Measurements from ENCODE around the gene IQCF6. TPM values are rescaled to one million over a fixed set of nuclear protein-coding genes. Genes with fewer than 3 reads are reported as not detected.

Gene IQCF6
- total and polyA plus RNA-seq, 12 donors, result not detected

DNA sequence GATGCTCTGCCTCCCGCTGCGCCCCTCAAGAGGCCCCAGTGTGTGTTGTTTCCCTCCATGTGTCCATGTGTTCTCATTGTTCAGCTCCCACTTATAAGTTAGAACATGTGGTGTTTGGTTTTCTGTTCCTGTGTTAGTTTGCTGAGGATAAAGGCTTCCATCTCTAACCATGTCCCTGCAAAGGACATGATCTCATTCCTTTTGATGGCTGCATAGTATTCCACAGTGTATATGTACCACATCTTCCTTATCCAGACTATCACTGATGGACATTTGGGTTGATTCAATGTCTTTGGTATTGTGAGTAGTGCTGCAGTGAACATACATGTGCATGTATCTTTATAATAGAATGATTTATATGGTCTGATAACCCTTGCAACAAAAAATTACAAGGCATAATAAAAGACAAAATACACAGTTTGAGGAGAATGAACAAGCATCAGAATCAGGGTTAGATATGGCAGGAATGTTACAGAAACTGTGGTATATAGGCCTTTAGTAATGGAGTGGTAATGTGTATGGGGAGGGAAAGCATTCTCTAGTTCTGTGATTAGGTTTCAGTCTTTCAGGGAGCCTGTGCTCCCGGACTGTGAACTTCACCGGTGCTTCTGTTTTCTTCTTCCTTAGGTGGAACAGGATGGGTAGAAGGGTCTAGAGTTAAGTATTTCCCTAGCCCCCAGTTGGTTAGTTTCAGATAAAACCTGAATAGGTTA lies 45.0 kb downstream of the IQCF6 start:
- intact Hi-C loops (cut with DNase I), result no loop called here
- Histone ChIP-seq H3K4me3 (no peak overlapping the region), H3K27me3 (peaks cover 28% of the 10 kb centered on the region), H3K27ac (no peak overlapping the region), H3K4me1 (replicated peaks in 1 of 2) (no peaks in the 10 kb centered on the region), H3K36me3 (replicated peaks in 1 of 2) (no peaks in the 10 kb centered on the region), H3K9me3 (replicated peaks in 1 of 3) (no peaks in the 10 kb centered on the region)
- WGBS, 4 donors, result 77 to 88% (median 84%) methylated on average over 4 of the region's 4 CpGs
- no peak for DNase-seq
- TF ChIP-seq CTCF (IDR thresholded peaks at IDR 0.05) (no peak), POLR2A (IDR thresholded peaks at IDR 0.05) (no peak)

DNA sequence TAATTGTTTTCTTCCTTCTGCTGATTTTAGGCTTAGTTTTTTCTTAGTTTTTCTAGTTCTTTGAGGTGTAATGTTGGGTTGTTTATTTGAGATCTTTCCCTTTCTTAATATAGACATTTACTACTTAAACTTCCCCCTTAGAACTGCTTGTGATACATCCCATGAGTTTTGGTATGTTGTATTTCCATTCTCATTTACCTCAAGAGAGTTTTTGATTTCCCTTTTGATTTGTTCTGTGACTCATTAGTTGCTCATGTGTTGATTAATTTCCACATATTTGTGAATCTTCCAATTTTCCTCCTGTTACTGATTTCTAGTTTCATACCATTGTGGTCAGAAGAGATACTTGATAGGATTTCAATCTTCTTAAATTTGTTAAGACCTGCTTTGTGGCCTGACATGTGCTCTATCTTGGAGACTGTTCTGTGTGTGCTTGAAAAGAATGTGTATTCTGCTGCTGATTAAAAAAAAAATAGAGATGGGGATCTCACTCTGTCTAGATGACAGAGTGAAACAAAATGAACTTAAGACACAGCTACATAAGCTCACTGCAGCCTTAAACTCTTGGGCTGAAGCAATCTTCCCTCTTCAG lies 49.9 kb downstream of the IQCF6 start:
- DNase-seq, result no peak
- H3K27ac ChIP-seq, result no peak overlapping the region
- no peaks in the 10 kb centered on the region for H3K4me1 ChIP-seq (replicated peaks in 1 of 2)
- no peak overlapping the region for H3K4me3 ChIP-seq
- H3K36me3 ChIP-seq (replicated peaks in 1 of 2), result no peaks in the 10 kb centered on the region
- intact Hi-C loops (cut with DNase I), result no loop called here
- peaks cover 8% of the 10 kb centered on the region for H3K27me3 ChIP-seq
- TF ChIP-seq CTCF (IDR thresholded peaks at IDR 0.05) (no peak), POLR2A (IDR thresholded peaks at IDR 0.05) (no peak)
- no peaks in the 10 kb centered on the region for H3K9me3 ChIP-seq (replicated peaks in 1 of 3)

Other genes starting within 250 kb of the IQCF6 start
- gene RAD54L2, start 240.5 kb downstream of the IQCF6 start, total RNA-seq, result 10 to 100 TPM; 11.0 to 42.2 (median 19.4) TPM
- gene RAD54L2, start 240.5 kb downstream of the IQCF6 start, polyA plus RNA-seq, result 1 to 10 TPM; 5.6 to 9.4 (median 6.3) TPM
- gene TEX264, start 108.0 kb downstream of the IQCF6 start, total RNA-seq, result 100 to 1,000 TPM in 7 of 9 donors, 10 to 100 TPM in 2; 64.7 to 207 (median 124) TPM
- 100 to 1,000 TPM; 121 to 174 (median 126) TPM for gene TEX264, start 108.0 kb downstream of the IQCF6 start, polyA plus RNA-seq
- under 1 TPM in 7 of 9 donors, not detected in 2; 0.04 to 0.26 (median 0.14) TPM for gene GRM2, start 72.2 kb downstream of the IQCF6 start, total RNA-seq
- under 1 TPM in 2 of 3 donors, not detected in 1; 0.34 to 0.48 TPM for gene GRM2, start 72.2 kb downstream of the IQCF6 start, polyA plus RNA-seq
- not detected for gene IQCF2, start 82.4 kb upstream of the IQCF6 start, total RNA-seq
- not detected for gene IQCF2, start 82.4 kb upstream of the IQCF6 start, polyA plus RNA-seq
- gene IQCF5, start 96.4 kb upstream of the IQCF6 start, total RNA-seq, result not detected
- gene IQCF5, start 96.4 kb upstream of the IQCF6 start, polyA plus RNA-seq, result not detected
- gene IQCF1, start 124.1 kb upstream of the IQCF6 start, total RNA-seq, result not detected
- not detected for gene IQCF1, start 124.1 kb upstream of the IQCF6 start, polyA plus RNA-seq
- 10 to 100 TPM; 13.4 to 39.8 (median 19.3) TPM for gene RRP9, start 162.7 kb upstream of the IQCF6 start, total RNA-seq
- 10 to 100 TPM; 25.1 to 37.1 (median 32.7) TPM for gene RRP9, start 162.7 kb upstream of the IQCF6 start, polyA plus RNA-seq
- gene PARP3, start 163.1 kb upstream of the IQCF6 start, total RNA-seq, result 10 to 100 TPM in 8 of 9 donors, 1 to 10 TPM in 1; 7.8 to 94.1 (median 72.4) TPM
- gene PARP3, start 163.1 kb upstream of the IQCF6 start, polyA plus RNA-seq, result 10 to 100 TPM; 36.1 to 57.4 (median 56.3) TPM
- under 1 TPM in 7 of 9 donors, not detected in 2; 0.17 to 0.83 (median 0.38) TPM for gene GPR62, start 176.1 kb upstream of the IQCF6 start, total RNA-seq
- under 1 TPM; 0.13 to 0.40 (median 0.24) TPM for gene GPR62, start 176.1 kb upstream of the IQCF6 start, polyA plus RNA-seq
- gene PCBP4, start 188.2 kb upstream of the IQCF6 start, total RNA-seq, result 10 to 100 TPM; 15.7 to 41.3 (median 35.6) TPM
- 100 to 1,000 TPM in 1 of 3 donors, 10 to 100 TPM in 2; 10.7 to 234 (median 87.3) TPM for gene PCBP4, start 188.2 kb upstream of the IQCF6 start, polyA plus RNA-seq
- gene ABHD14B, start 194.8 kb upstream of the IQCF6 start, total RNA-seq, result 100 to 1,000 TPM in 6 of 9 donors, 10 to 100 TPM in 3; 40.0 to 177 (median 118) TPM
- gene ABHD14B, start 194.8 kb upstream of the IQCF6 start, polyA plus RNA-seq, result 100 to 1,000 TPM in 2 of 3 donors, 10 to 100 TPM in 1; 91.8 to 175 (median 152) TPM
- 100 to 1,000 TPM in 3 of 9 donors, 10 to 100 TPM in 6; 29.3 to 162 (median 68.0) TPM for gene ABHD14A, start 195.8 kb upstream of the IQCF6 start, total RNA-seq
- gene ABHD14A, start 195.8 kb upstream of the IQCF6 start, polyA plus RNA-seq, result 100 to 1,000 TPM in 2 of 3 donors, 10 to 100 TPM in 1; 30.2 to 140 (median 112) TPM
- 100 to 1,000 TPM in 2 of 9 donors, 10 to 100 TPM in 7; 50.7 to 122 (median 78.1) TPM for gene ACY1, start 204.3 kb upstream of the IQCF6 start, total RNA-seq
- 10 to 100 TPM; 37.3 to 92.4 (median 49.1) TPM for gene ACY1, start 204.3 kb upstream of the IQCF6 start, polyA plus RNA-seq
- 1,000 to 10,000 TPM; 1,018 to 1,982 (median 1,344) TPM for gene RPL29, start 216.7 kb upstream of the IQCF6 start, total RNA-seq
- gene RPL29, start 216.7 kb upstream of the IQCF6 start, polyA plus RNA-seq, result 1,000 to 10,000 TPM in 2 of 3 donors, 100 to 1,000 TPM in 1; 947 to 3,421 (median 2,326) TPM